B cell (primary cell): ENCODE results near the gene PYCR2. TPM values are rescaled to one million over a fixed set of nuclear protein-coding genes. Genes with fewer than 3 reads are reported as not detected.

Source experiments
- ATAC-seq: fragments of 200-7000 bp; cut with Tn5 transposase; one replicate; pipeline ENCODE4 v1.10.0; 2021; ENCODE audit warnings: low read depth, mild to moderate bottlenecking, moderate number of reproducible peaks, moderate library complexity
- CTCF ChIA-PET: fragments of 350-600 bp; sonication (Branson Sonifier 250); formaldehyde crosslinking; loops from one replicate; lab custom pipeline; 2021; ENCODE audit warnings: antibody characterized with exemption, inconsistent platforms; lab: Charles Lee
- POLR2A ChIA-PET: fragments of 350-600 bp; sonication (Branson Sonifier 250); formaldehyde crosslinking; loops from one replicate; lab custom pipeline; 2021; ENCODE audit warnings: antibody characterized with exemption; lab: Charles Lee
- DNase-seq: peaks from one replicate; pipeline ENCODE4 v3.0.0; 2013
- H2AFZ ChIP-seq: 2 replicates; pipeline ENCODE4 v1.6.1; 2012; ENCODE audit warnings: mild to moderate bottlenecking, low read depth, low read length; ENCODE audit not compliant: insufficient read depth, poor library complexity, severe bottlenecking
- H3K27ac ChIP-seq, 2 donors: 1 replicate in 1 of 2; 2 replicates in 1 of 2; pipeline ENCODE4 v1.5.1; 2012 to 2013; ENCODE audit warnings: low read length in 2 of 2, mild to moderate bottlenecking in 2 of 2, moderate library complexity in 1 of 2
- H3K27me3 ChIP-seq, 4 experiments: fragments of 200-600 bp in 1 of 4; sonication (generic) in 1 of 4; replicated peaks in 1 of 4; 1 replicate in 2 of 4; 2 replicates in 2 of 4; pipeline versions ENCODE4 v1.6.1 to v1.7.0; 2013 to 2016; ENCODE audit warnings: low read length in 3 of 4, mild to moderate bottlenecking in 2 of 4, mixed read lengths in 1 of 4, moderate library complexity in 1 of 4; ENCODE audit not compliant: insufficient read depth in 4 of 4, control insufficient read depth in 3 of 4; ENCODE audit errors: control extremely low read depth in 1 of 4
- H3K36me3 ChIP-seq, 2 experiments: replicated peaks in 1 of 2; 1 replicate in 1 of 2; 2 replicates in 1 of 2; pipeline versions ENCODE4 v1.6.1 to v1.7.1; 2013; ENCODE audit warnings: low read length in 1 of 2; ENCODE audit not compliant: insufficient read depth in 2 of 2, control insufficient read depth in 1 of 2; ENCODE audit errors: control extremely low read depth in 1 of 2, extremely low read depth in 1 of 2
- H3K4me1 ChIP-seq, 2 donors: fragments of 200-600 bp in 1 of 2; sonication (generic) in 1 of 2; 1 replicate in 1 of 2; 2 replicates in 1 of 2; pipeline versions ENCODE4 v1.5.1 to v1.6.1; 2013 to 2017; ENCODE audit warnings: low read length in 2 of 2; ENCODE audit not compliant: control insufficient read depth in 2 of 2, insufficient read depth in 2 of 2
- H3K4me2 ChIP-seq: replicated peaks from 2 replicates; pipeline ENCODE3; 2012; ENCODE audit warnings: mild to moderate bottlenecking, low read depth, low read length; ENCODE audit not compliant: poor library complexity, severe bottlenecking
- H3K4me3 ChIP-seq, 5 experiments: fragments of 200-600 bp in 1 of 5; sonication (generic) in 1 of 5; 1 replicate in 3 of 5; 2 replicates in 2 of 5; pipeline versions ENCODE4 v1.5.1 to v1.7.0; 2011 to 2016; ENCODE audit warnings: low read length in 4 of 5, mild to moderate bottlenecking in 4 of 5, low read depth in 2 of 5, control low read depth in 1 of 5, moderate library complexity in 1 of 5; ENCODE audit not compliant: insufficient read depth in 1 of 5; ENCODE audit errors: control extremely low read depth in 1 of 5, extremely low read depth in 1 of 5
- H3K79me2 ChIP-seq: fragments of 200-600 bp; sonication (generic); one replicate; pipeline ENCODE4 v1.6.0; 2016; ENCODE audit warnings: low read length; ENCODE audit not compliant: control insufficient read depth, insufficient read depth
- H3K9ac ChIP-seq: fragments of 200-600 bp; sonication (generic); 2 replicates; pipeline ENCODE4 v1.6.1; 2017; ENCODE audit warnings: mild to moderate bottlenecking, low read length, moderate library complexity
- H3K9me3 ChIP-seq, 3 donors: one replicate each; pipeline versions ENCODE4 v1.6.1 to v1.7.1; 2013; ENCODE audit warnings: low read length in 2 of 3; ENCODE audit not compliant: control insufficient read depth in 2 of 3, insufficient read depth in 1 of 3; ENCODE audit errors: control extremely low read depth in 1 of 3
- H4K20me1 ChIP-seq: 2 replicates; pipeline ENCODE4 v1.6.0; 2012; ENCODE audit warnings: mild to moderate bottlenecking, low read length; ENCODE audit not compliant: insufficient read depth, control insufficient read depth, poor library complexity, severe bottlenecking
- H3K27ac Mint-ChIP-seq: one replicate; pipeline ENCODE4 v1.8.0; 2021; ENCODE audit warnings: mixed read lengths
- H3K27me3 Mint-ChIP-seq: one replicate; pipeline ENCODE4 v1.8.0; 2021; ENCODE audit warnings: mixed read lengths
- H3K4me1 Mint-ChIP-seq: one replicate; pipeline ENCODE4 v1.8.0; 2021; ENCODE audit warnings: mixed read lengths
- H3K4me3 Mint-ChIP-seq: one replicate; pipeline ENCODE4 v1.8.0; 2021; ENCODE audit warnings: mixed read lengths
- H3K9me3 Mint-ChIP-seq: one replicate; pipeline ENCODE4 v1.8.0; 2022; ENCODE audit warnings: mixed read lengths; ENCODE audit not compliant: insufficient read depth
- CTCF ChIP-seq: fragments of 200-600 bp; IDR thresholded peaks from one replicate; pipeline ENCODE4 v1.8.0; 2022; ENCODE audit warnings: antibody characterized with exemption, mild to moderate bottlenecking
- EZH2 ChIP-seq: IDR thresholded peaks from 2 replicates; pipeline ENCODE4 v1.6.1; 2012; ENCODE audit warnings: borderline replicate concordance, low read depth, mild to moderate bottlenecking, moderate library complexity, low read length; ENCODE audit not compliant: insufficient read depth, poor library complexity, severe bottlenecking
- WGBS: methylation state at CpG from one replicate; pipeline ENCODE4 v1.1.5; 2013; ENCODE audit warnings: missing lambda C conversion rate; ENCODE audit not compliant: insufficient coverage; 5-methylcytosine and 5-hydroxymethylcytosine counted together
- intact Hi-C: fragments of 100-400 bp; cut with micrococcal nuclease; formaldehyde crosslinking; loops from one replicate; pipeline ENCODE4 v1.10.0; 2022
- polyA plus RNA-seq: library from polyadenylated mRNA; depleted of rRNA; stranded (reverse); fragments of >200 nt; gene quantifications from 2 replicates; pipeline ENCODE4 v1.2.3, GENCODE V29; 2012
- total RNA-seq, 2 donors: library from RNA; stranded (reverse); fragments of 120-200 nt in 1 of 2; gene quantifications; 1 replicate in 1 of 2; 2 replicates in 1 of 2; pipeline versions ENCODE4 v1.2.3 to v1.2.4, GENCODE V29; 2013 to 2022

The PYCR2 gene
- total and polyA plus RNA-seq, 2 donors (not counting 1 experiment from before 2014, with no cell fraction given) = 113 to 134 TPM

GRCh38 chr1:225875044-225875815 lies 48.8 kb downstream of the PYCR2 start:
- Histone ChIP-seq H3K9ac (no peak overlapping the region), H3K4me3 (no peak overlapping the region), H3K27ac (no peak overlapping the region), H3K9me3 (no peaks in the 10 kb centered on the region), H3K27me3 (no peaks in the 10 kb centered on the region), H4K20me1 (peaks cover 79% of the 10 kb centered on the region), H3K4me2 (no peak overlapping the region), H3K4me1 (peaks cover 19 to 21% of the 10 kb centered on the region in 2 donors), H3K79me2 (peaks cover 49% of the 10 kb centered on the region), H2AFZ (no peak overlapping the region), H3K36me3 (peaks cover 0 to 70% of the 10 kb centered on the region in 2 experiments)
- Mint-ChIP-seq H3K27ac (no peak overlapping the region), H3K4me3 (no peak overlapping the region), H3K27me3 (no peaks in the 10 kb centered on the region), H3K9me3 (no peaks in the 10 kb centered on the region), H3K4me1 (peaks cover 29% of the 10 kb centered on the region)
- ATAC-seq = no peak
- TF ChIP-seq CTCF (no peak), EZH2 (no peak)
- POLR2A ChIA-PET = no interaction called here
- 96% methylated on average over 11 of the region's 12 CpGs for WGBS
- CTCF ChIA-PET = interaction anchor here (0.7 to 4.2 kb wide), 2 partner anchors 36 to 57 kb away, joined by 4 to 35 read pairs; no protein-coding TSS in a partner anchor
- intact Hi-C loops = no loop called here
- DNase-seq = no peak

DNA sequence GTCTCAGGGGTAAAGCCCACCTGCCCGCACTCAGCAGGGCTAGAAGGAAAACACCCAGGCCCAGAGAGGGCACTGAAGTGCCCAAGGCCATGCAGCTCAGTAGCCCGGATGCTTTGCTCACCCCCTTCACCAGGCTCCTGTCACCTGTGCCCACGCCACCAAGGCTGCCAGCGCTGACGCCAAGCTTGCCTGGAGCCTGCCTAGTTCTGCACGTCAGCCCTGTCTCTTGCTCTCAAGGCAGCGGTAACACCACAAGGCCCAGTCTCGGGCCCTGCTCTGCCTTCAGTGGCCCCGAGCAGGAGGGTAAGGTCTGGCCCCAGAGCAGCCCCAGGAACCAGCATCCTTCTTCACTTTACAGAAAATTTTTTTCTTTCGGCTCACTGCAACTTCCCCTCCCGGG lies 49.6 kb downstream of the PYCR2 start:
- CTCF ChIA-PET = no interaction called here
- H3K79me2 ChIP-seq = peaks cover 41% of the 10 kb centered on the region
- ATAC-seq (no peak), DNase-seq (no peak)
- peaks cover 0 to 75% of the 10 kb centered on the region in 2 experiments for H3K36me3 ChIP-seq
- no peak overlapping the region for H3K27ac ChIP-seq
- WGBS = 96% methylated on average over 9 of the region's 11 CpGs
- no peak for TF ChIP-seq CTCF
- no peak for TF ChIP-seq EZH2
- Mint-ChIP-seq H3K4me3 (no peak overlapping the region), H3K27me3 (no peaks in the 10 kb centered on the region), H3K27ac (no peak overlapping the region), H3K9me3 (no peaks in the 10 kb centered on the region), H3K4me1 (peaks cover 21% of the 10 kb centered on the region)
- no peaks in the 10 kb centered on the region for H3K27me3 ChIP-seq
- intact Hi-C loops = no loop called here
- H3K9me3 ChIP-seq = no peaks in the 10 kb centered on the region
- peaks cover 11 to 13% of the 10 kb centered on the region in 2 donors for H3K4me1 ChIP-seq
- no peak overlapping the region for H2AFZ ChIP-seq
- POLR2A ChIA-PET = no interaction called here
- no peak overlapping the region for H3K4me2 ChIP-seq
- H3K4me3 ChIP-seq = no peak overlapping the region
- peaks cover 71% of the 10 kb centered on the region for H4K20me1 ChIP-seq
- no peak overlapping the region for H3K9ac ChIP-seq
